ENCODE measurements around the gene PRKG1.
"Not testable (repeated sequence)": the region's sequence is repeated elsewhere in the genome, so short reads cannot be mapped to it uniquely, and the experiment has no call there.

Gene PRKG1

DNA sequence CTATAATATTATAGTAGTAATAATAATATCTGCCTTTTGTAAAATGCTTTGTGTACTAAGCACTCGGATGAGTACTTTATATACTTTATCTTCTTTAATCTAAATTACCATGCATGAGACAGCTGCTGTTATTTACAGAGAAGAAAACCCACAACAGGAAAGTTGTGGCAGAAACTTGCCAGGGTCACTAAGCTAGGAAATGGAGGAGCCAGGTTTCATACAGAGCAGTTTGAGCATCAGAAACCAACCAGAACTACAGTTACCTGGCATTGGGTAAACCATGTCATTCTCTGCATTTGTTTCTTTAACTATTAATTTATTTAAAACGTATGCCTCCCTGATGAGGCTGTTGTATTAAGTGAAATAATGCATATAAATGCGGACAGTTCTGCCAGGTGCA, 495.2 kb downstream of the PRKG1 start:
- Mint-ChIP-seq H3K27me3 (no peaks in the 10 kb centered on the region), H3K36me3 (no peaks in the 10 kb centered on the region), H3K9me3 (ENCODE audit: low read depth) (peaks cover 3% of the 10 kb centered on the region), H3K4me3 (no peak overlapping the region), H3K27ac (no peak overlapping the region), H3K4me1 (ENCODE audit: low read depth) (no peaks in the 10 kb centered on the region)

DNA sequence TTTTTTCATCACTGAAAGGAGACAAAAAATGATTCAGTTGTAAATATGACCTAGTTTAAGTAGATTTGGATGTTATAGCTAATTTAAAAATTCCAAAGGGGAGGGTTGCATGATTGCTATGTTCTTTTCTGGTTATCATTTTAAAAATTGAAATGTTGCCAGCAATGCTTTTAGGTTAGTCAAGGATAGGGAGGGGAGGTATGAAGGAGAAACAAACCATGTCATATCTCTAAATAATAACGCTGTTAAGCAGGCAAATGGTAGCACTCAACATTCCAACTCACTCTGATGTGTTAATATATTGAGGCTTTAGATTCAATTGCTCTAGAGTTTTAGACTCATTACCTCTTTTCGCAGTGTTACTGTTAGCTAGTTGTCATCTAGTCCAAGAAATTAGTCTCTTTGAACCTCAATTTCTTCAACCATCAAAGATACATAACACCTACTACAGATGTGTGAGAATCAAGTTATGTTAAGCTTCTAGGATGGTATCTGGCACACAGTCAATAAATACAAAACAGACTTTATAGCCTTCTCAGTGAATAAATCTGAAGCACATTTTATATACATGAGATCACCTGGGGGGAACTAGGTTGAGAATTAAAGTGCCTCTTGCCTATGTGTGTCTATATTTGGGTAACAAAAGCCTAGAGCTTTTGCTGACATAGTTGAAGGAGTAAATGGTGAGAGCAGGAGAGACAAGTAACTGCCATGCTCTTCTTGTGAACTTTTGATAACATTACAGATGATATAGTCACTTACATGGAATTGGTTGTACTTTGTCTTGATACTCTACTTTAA, 500.2 kb downstream of the PRKG1 start:
- H3K9me3 Mint-ChIP-seq (ENCODE audit: low read depth) = peaks cover 3% of the 10 kb centered on the region
- H3K36me3 Mint-ChIP-seq = no peaks in the 10 kb centered on the region
- no peak overlapping the region for H3K27ac Mint-ChIP-seq
- H3K4me3 Mint-ChIP-seq = no peak overlapping the region
- H3K4me1 Mint-ChIP-seq (ENCODE audit: low read depth) = no peaks in the 10 kb centered on the region
- H3K27me3 Mint-ChIP-seq = no peaks in the 10 kb centered on the region

DNA sequence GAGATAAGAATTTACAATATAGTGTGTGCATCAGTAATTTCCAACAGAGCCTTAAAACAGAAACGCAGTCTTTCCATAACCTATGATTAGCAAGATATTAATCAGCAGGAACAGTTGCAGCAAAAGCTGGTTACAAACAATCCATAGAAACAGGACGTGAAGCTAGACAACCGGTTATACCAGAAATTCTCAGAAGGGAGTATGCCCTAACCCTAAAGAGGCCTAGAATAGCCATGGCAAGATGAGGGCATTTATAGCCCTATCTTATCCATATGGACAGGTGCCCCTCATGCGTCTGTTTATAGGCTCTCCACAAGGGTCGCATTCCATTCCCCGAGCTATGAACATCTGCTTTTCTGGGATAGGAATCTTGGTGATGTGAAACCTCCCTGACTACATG, 506.9 kb downstream of the PRKG1 start:
- not testable (repeated sequence) for H3K27me3 Mint-ChIP-seq; H3K4me1 Mint-ChIP-seq (ENCODE audit: low read depth); H3K27ac Mint-ChIP-seq; H3K4me3 Mint-ChIP-seq; H3K9me3 Mint-ChIP-seq (ENCODE audit: low read depth); H3K36me3 Mint-ChIP-seq

DNA sequence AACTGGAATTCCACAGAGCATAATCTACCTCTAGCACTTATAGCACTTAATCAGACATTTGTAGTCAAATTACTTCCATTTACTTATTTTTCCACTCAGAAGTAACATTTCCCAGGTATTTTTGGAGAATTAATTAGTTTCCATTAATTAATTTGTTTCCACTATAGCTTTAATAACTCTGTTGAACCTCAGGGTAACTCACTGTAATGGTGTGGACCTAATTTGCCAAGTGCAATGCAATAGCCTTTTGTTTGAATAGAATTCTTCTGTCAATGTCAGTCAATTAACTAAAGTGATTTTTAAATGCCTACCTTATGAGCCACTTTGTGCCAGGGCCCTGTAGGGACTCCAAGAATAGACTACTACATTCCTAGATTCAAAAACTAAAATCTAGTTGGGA, 509.7 kb downstream of the PRKG1 start:
- Mint-ChIP-seq H3K36me3 (no peaks in the 10 kb centered on the region), H3K9me3 (ENCODE audit: low read depth) (no peaks in the 10 kb centered on the region), H3K4me3 (no peak overlapping the region), H3K4me1 (ENCODE audit: low read depth) (no peaks in the 10 kb centered on the region), H3K27me3 (no peaks in the 10 kb centered on the region), H3K27ac (no peak overlapping the region)

DNA sequence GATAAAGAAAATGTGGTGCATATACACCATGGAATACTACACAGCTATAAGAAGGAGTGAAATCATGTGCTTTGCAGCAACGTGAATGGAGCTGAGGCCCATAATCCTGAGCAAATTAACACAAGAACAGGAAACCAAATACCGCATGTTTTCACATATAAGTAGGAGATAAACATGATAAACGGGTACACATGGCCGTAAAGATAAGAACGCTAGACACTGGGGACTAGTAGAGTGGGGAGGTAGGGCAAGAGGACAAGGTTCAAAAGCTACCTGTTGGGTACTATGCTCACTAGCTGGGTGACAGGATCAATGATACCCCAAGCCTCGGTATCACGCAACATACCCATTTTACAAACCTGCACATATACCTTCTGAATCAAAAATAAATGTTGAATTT, 511.5 kb downstream of the PRKG1 start:
- no peak overlapping the region for H3K4me3 Mint-ChIP-seq
- H3K9me3 Mint-ChIP-seq (ENCODE audit: low read depth) = no peaks in the 10 kb centered on the region
- H3K4me1 Mint-ChIP-seq (ENCODE audit: low read depth) = no peaks in the 10 kb centered on the region
- H3K36me3 Mint-ChIP-seq = no peaks in the 10 kb centered on the region
- H3K27me3 Mint-ChIP-seq = no peaks in the 10 kb centered on the region
- H3K27ac Mint-ChIP-seq = no peak overlapping the region

DNA sequence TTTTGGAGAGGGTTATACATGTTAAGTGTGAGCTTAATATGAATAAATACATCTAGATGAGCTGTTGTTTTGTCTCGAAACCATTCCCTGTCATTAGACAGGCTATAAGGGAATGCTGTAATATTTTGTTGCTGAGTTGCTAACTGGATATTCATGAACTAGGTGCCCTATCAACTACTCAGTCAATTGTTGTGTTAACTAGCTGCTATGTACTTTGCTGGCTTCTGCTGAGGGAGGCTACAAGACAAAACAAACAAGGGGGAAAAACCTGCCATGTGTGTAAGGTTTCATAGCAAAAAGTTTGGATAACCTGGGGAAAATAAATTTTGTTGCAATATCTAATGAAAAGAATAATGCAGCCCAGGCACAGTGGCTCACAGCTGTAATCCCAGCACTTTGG, 514.7 kb downstream of the PRKG1 start:
- no peaks in the 10 kb centered on the region for H3K27me3 Mint-ChIP-seq
- H3K9me3 Mint-ChIP-seq (ENCODE audit: low read depth) = no peaks in the 10 kb centered on the region

DNA sequence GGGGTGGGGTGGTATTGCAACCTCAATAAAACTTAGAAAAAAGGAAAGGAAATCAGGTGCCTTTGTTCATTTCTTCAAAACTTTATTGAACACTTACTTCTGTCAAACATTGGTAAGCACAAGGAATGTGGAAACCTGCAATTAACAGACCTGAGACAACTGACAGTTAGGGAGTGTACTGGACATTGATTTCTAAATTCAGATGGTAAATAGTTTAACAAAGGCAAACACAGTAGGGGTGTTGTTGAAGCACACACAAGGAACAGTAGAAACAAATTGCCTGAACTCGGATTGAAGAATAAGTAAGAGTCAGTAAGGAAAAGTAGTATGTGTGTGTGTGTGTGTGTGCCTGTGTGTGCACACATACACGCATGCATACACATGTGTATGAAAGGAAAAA, 516.5 kb downstream of the PRKG1 start:
- no peak overlapping the region for H3K4me3 Mint-ChIP-seq
- H3K9me3 Mint-ChIP-seq (ENCODE audit: low read depth) = no peaks in the 10 kb centered on the region
- H3K27ac Mint-ChIP-seq = no peak overlapping the region
- H3K36me3 Mint-ChIP-seq = no peaks in the 10 kb centered on the region
- no peaks in the 10 kb centered on the region for H3K27me3 Mint-ChIP-seq
- no peaks in the 10 kb centered on the region for H3K4me1 Mint-ChIP-seq (ENCODE audit: low read depth)

More for the DNA sequence above, 514.7 kb downstream of the PRKG1 start:
- Mint-ChIP-seq H3K4me3 (no peak overlapping the region), H3K27ac (no peak overlapping the region), H3K4me1 (ENCODE audit: low read depth) (no peaks in the 10 kb centered on the region), H3K36me3 (no peaks in the 10 kb centered on the region)

DNA sequence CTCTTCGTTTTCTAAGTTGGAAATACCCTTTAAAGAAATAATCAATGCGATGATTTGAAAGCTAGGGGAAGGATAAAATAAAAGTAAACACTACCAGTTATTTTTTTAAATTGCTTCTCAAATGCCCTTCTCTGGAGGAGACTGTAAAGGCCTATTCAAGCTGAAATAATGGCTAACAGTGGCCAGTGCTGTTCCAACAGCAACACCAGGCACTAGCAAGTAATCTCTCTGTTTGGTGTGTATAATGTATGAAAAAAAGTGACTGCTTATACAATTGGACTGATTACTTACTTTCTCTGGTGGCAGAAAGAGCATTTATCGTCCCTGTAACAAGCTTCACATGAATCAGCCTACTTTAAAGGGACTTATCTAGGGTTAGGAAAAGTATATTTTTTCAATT, 522.4 kb downstream of the PRKG1 start:
- peaks cover 5% of the 10 kb centered on the region for H3K9me3 Mint-ChIP-seq (ENCODE audit: low read depth)
- H3K27ac Mint-ChIP-seq = no peak overlapping the region
- H3K27me3 Mint-ChIP-seq = peaks cover 1% of the 10 kb centered on the region
- H3K4me3 Mint-ChIP-seq = no peak overlapping the region
- no peaks in the 10 kb centered on the region for H3K4me1 Mint-ChIP-seq (ENCODE audit: low read depth)
- no peaks in the 10 kb centered on the region for H3K36me3 Mint-ChIP-seq

DNA sequence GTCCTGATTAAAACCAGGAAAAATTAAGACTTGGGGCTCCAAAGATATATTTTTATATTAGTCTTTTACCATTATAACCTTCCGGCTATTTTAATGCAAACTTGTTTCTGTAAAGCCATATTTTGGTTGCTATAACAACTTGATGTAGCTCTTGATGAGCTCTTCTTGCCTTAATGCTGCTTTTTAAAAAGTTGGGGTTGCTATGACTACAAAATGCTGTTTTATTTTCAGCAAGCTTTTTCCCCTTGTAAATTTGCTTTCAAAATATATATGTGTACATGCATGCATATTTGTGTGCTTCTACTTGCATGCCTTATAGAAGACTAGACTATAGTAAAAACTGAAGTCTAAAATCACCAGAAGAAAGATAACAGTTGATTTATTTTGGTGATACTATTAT, 525.4 kb downstream of the PRKG1 start:
- Mint-ChIP-seq H3K27me3 (peaks cover 1% of the 10 kb centered on the region), H3K27ac (no peak overlapping the region), H3K36me3 (no peaks in the 10 kb centered on the region), H3K4me1 (ENCODE audit: low read depth) (no peaks in the 10 kb centered on the region), H3K4me3 (no peak overlapping the region), H3K9me3 (ENCODE audit: low read depth) (peaks cover 5% of the 10 kb centered on the region)

DNA sequence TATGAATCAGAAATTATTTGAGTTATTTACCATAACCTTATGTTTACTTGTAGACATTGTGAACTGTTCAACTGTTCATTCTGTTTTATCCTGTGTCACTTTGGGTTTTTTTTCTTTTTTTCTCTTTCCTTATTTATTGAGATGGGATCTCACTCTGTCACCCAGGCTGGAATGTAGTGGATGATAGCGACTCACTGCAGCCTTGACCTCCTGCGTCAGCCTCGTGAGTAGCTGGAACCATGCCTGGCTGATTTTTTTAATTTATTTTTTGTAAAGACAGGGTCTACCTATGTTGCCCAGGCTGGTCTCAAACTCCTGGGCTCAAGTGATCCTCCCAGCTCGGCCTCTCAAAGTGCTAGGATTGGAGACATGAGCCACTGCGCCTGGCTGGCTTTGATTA, 528.0 kb downstream of the PRKG1 start:
- Mint-ChIP-seq H3K4me3 (no peak overlapping the region), H3K27ac (no peak overlapping the region), H3K9me3 (ENCODE audit: low read depth) (peaks cover 5% of the 10 kb centered on the region), H3K4me1 (ENCODE audit: low read depth) (no peaks in the 10 kb centered on the region), H3K36me3 (no peaks in the 10 kb centered on the region), H3K27me3 (peaks cover 4% of the 10 kb centered on the region)

DNA sequence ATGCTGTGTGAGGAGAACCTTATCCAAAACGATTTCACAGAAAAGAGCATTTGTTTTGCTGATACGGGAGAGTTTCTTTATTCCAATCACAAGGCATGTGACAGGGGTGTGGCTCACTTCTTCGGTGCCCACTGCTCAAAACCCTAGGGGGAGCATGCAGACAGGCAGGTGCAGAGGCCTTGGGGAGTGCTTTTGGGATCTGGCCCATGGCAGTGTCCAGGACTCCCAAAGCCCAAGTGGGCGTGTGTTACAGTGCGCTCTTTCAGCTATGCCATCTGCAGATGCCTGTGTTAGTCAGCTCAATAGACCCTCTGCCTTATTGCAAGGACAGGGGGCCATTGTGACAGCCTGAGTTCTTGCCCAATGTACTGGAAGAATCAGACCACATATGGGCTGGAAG, 530.3 kb downstream of the PRKG1 start:
- H3K9me3 Mint-ChIP-seq (ENCODE audit: low read depth) = no peaks in the 10 kb centered on the region
- no peak overlapping the region for H3K27ac Mint-ChIP-seq
- H3K27me3 Mint-ChIP-seq = peaks cover 4% of the 10 kb centered on the region
- no peak overlapping the region for H3K4me3 Mint-ChIP-seq
- no peaks in the 10 kb centered on the region for H3K36me3 Mint-ChIP-seq
- no peaks in the 10 kb centered on the region for H3K4me1 Mint-ChIP-seq (ENCODE audit: low read depth)

DNA sequence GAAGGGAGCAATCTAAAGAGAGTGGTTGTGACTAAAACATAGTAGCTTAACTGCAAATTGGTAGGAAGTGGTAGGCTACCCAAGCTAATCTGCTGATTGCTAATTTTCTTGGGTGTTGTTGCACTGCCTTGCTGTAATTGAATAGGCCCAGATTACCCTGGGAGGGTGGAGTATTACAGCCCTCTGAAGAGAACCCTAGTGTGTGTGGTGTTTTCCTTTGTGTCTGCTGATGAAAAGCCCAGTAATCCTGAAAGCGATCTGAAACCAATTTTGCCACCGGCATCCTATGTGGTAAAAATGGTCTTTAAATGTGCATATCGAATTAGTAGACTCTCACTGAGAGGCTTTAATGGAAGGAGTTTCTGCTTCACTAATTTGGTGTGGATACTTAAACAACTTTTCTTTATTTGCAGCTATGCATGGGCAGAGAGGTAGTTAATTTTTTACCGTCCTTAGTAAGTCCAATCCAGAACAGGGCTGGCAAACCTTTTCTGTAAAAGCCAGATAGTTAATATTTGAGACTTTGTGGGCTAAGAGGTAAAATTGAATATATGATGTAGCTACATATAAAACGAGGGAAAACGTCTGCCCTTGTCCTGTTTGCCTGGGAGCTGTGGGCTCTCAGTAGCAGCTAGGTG, 532.7 kb downstream of the PRKG1 start:
- Mint-ChIP-seq H3K4me1 (ENCODE audit: low read depth) (no peaks in the 10 kb centered on the region), H3K27ac (no peak overlapping the region), H3K27me3 (peaks cover 4% of the 10 kb centered on the region), H3K36me3 (no peaks in the 10 kb centered on the region), H3K4me3 (no peak overlapping the region), H3K9me3 (ENCODE audit: low read depth) (no peaks in the 10 kb centered on the region)

DNA sequence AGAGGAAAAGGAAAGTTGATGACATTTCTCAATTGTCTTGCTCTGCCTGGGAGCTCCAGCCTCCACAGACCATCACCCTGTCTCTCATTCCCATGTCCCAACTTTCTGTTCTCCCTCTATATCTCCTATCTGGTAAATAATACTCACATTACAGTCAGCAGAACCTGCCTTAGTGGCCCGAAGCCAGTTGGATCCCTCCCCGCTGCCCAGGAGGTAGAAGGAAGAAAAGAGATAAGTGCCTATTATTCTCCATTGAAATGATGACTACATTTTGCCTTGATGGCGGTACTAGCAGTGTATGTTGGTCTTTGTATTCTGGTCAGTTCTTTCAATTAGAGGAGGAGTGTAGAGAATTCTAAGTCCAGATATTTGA, 533.2 kb downstream of the PRKG1 start:
- H3K27me3 Mint-ChIP-seq = peaks cover 4% of the 10 kb centered on the region
- no peaks in the 10 kb centered on the region for H3K36me3 Mint-ChIP-seq
- no peak overlapping the region for H3K4me3 Mint-ChIP-seq
- H3K4me1 Mint-ChIP-seq (ENCODE audit: low read depth) = no peaks in the 10 kb centered on the region
- no peak overlapping the region for H3K27ac Mint-ChIP-seq
- no peaks in the 10 kb centered on the region for H3K9me3 Mint-ChIP-seq (ENCODE audit: low read depth)

DNA sequence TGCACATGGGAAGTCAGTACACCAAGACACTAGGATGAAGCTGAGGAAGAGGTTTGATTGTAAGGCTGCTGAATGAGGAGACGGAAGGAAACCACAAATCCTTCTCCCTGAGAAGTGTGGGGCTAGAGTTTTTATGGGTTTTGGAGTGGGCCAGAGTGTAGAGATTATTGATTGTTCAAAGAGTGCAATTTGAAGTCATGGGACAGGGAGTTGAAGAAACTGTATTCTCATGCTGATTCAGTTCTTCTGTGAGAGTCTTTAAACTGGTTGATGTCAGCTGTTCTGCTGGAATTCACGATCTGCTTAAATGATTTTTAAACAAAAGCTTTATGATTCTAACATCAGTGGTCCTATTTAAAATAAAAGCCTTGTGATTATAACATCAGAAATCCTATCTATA, 533.9 kb downstream of the PRKG1 start:
- peaks cover 4% of the 10 kb centered on the region for H3K27me3 Mint-ChIP-seq
- no peaks in the 10 kb centered on the region for H3K9me3 Mint-ChIP-seq (ENCODE audit: low read depth)
- no peaks in the 10 kb centered on the region for H3K4me1 Mint-ChIP-seq (ENCODE audit: low read depth)
- no peaks in the 10 kb centered on the region for H3K36me3 Mint-ChIP-seq
- no peak overlapping the region for H3K4me3 Mint-ChIP-seq
- H3K27ac Mint-ChIP-seq = no peak overlapping the region

DNA sequence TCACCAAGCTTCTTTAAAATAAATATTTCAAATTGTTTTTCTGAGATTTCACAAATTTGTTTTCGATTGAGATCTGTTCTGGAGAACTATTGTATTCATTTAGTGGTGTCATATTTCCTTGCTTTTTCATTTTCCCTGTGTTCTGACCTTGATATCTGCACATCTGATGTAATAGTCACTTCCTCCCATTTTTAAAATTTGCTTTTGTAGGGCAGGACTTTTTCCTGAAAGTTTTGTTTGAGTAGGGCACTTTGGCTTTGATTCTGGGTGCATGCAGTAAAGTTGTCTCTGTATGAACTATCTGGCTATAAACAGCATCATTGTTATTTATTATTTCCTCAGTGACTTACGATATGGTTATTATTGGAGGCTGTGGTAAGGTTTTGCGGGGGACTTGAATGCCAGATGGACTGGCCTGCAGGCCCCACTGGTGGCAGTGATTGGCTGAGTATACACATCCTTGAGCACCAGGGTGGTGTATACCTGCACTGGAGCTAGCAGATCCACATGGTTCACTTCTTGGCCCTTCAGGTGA, 541.5 kb downstream of the PRKG1 start:
- H3K27ac Mint-ChIP-seq = no peak overlapping the region
- H3K27me3 Mint-ChIP-seq = peaks cover 2% of the 10 kb centered on the region
- H3K4me3 Mint-ChIP-seq = no peak overlapping the region
- peaks cover 11% of the 10 kb centered on the region for H3K9me3 Mint-ChIP-seq (ENCODE audit: low read depth)
- H3K36me3 Mint-ChIP-seq = no peaks in the 10 kb centered on the region
- no peaks in the 10 kb centered on the region for H3K4me1 Mint-ChIP-seq (ENCODE audit: low read depth)
